Heart left ventricle (tissue), 16 donors: Measurements from ENCODE around the gene LAMC1. TPM values are rescaled to one million over a fixed set of nuclear protein-coding genes. Genes with fewer than 3 reads are reported as not detected.

ENCODE experiments used
- ATAC-seq, 4 donors: fragments of 200-7000 bp; cut with Tn5 transposase; one replicate each; pipeline ENCODE4 v1.9.1; 2020 to 2022; ENCODE audit warnings: moderate library complexity in 4 of 4, mild to moderate bottlenecking in 3 of 4, moderate number of reproducible peaks in 1 of 4
- DNase-seq, 5 donors: peaks; one replicate each; pipeline ENCODE4 v3.0.0-alpha.2; 2020
- H3K27ac ChIP-seq, 12 donors: fragments of 200-600 bp; sonication (generic) in 4 of 12; one replicate each; pipeline versions ENCODE4 v1.5.0 to v1.8.0; 2016 to 2022; ENCODE audit warnings: mild to moderate bottlenecking in 2 of 12
- H3K27me3 ChIP-seq, 9 donors: fragments of 200-600 bp; sonication (generic) in 2 of 9; one replicate each; pipeline versions ENCODE4 v1.5.1 to v1.8.0; 2016 to 2022; ENCODE audit warnings: mild to moderate bottlenecking in 3 of 9
- H3K36me3 ChIP-seq, 9 donors: fragments of 200-600 bp; sonication (generic) in 2 of 9; one replicate each; pipeline versions ENCODE4 v1.5.0 to v1.8.0; 2018 to 2022; ENCODE audit warnings: mild to moderate bottlenecking in 2 of 9
- H3K4me1 ChIP-seq, 12 donors: fragments of 200-600 bp; sonication (generic) in 4 of 12; one replicate each; pipeline versions ENCODE4 v1.5.0 to v1.8.0; 2016 to 2022; ENCODE audit warnings: mild to moderate bottlenecking in 3 of 12
- H3K4me3 ChIP-seq, 12 donors: fragments of 200-600 bp; sonication (generic) in 4 of 12; one replicate each; pipeline versions ENCODE4 v1.5.0 to v1.8.0; 2017 to 2022; ENCODE audit warnings: mild to moderate bottlenecking in 9 of 12, moderate library complexity in 4 of 12
- H3K9me3 ChIP-seq, 12 donors: fragments of 200-600 bp; sonication (generic) in 4 of 12; one replicate each; pipeline versions ENCODE4 v1.5.0 to v1.8.0; 2016 to 2022; ENCODE audit warnings: mild to moderate bottlenecking in 1 of 12
- CTCF ChIP-seq, 12 donors: fragments of 200-600 bp; sonication (generic) in 4 of 12; IDR thresholded peaks; one replicate each; pipeline versions ENCODE4 v1.5.0 to v1.8.0; 2018 to 2022; ENCODE audit warnings: antibody characterized with exemption in 12 of 12, mild to moderate bottlenecking in 5 of 12
- POLR2A ChIP-seq, 2 donors: fragments of 450-650 bp; IDR thresholded peaks; one replicate each; pipeline ENCODE4 v1.6.1; 2017; ENCODE audit warnings: antibody characterized with exemption in 2 of 2, mild to moderate bottlenecking in 2 of 2, moderate library complexity in 2 of 2
- WGBS, 4 donors: extraction: QIAGEN DNeasy Blood & Tissue Kit in 2 of 4; methylation state at CpG; one replicate each; pipeline versions ENCODE4 v1.1.5 to v1.1.7; 2013 to 2018; 5-methylcytosine and 5-hydroxymethylcytosine counted together
- intact Hi-C, 10 donors: fragments of 100-400 bp; cut with DNase I; formaldehyde crosslinking; loops; one replicate each; pipeline versions ENCODE4 v1.11.1 to v1.14.2; 2022
- polyA plus RNA-seq, 2 donors: library from polyadenylated mRNA; stranded (reverse); fragments of 200-250 nt; gene quantifications; one replicate each; pipeline ENCODE4 v1.2.3, GENCODE V29; 2013
- total RNA-seq, 9 donors: library from RNA; depleted of rRNA in 2 of 9; stranded (reverse); fragments of >200 nt in 2 of 9; fragmentation: NEBNext Ultra II Directional in 3 of 9; extraction: Animal tissue kit (Norgen Biotek cat#: 25700) in 3 of 9; gene quantifications; one replicate each; pipeline versions ENCODE4 v1.1.0 to v1.2.4, GENCODE V29; 2016 to 2023
- donor health status: ischemic (EF 13 %, LVEDD 7.1; RV severe dilation, severe dysfunction).
- donor health status: healthy with polysubstance abuse.
- donor health status: DM: no; HTN: yes; CAD: no.
- donor health status: DM: no; HTN: no; CAD: no.
- donor health status: ischemic (EF 25% LVEDD 6.9; RV normal size, moderate dysfunction).
- donor health status: ischemic (EF 25% LVEDD 5.7; RV mildly dilated, moderate dysfunction).
- donor health status: healthy.
- donor health status: DM: yes; HTN: yes; CAD: no.
- donor health status: ischemic (EF 35%, LVEDD 5.7; RV mildly dilated, moderate dysfunction).
- donor health status: nonischemic (EF 11% LVEDD 7.7; RV severe dilation, severe dysfunction).
- donor health status: DM: yes; HTN: yes; CAD: no.
- donor health status: PGD.
- donor health status: ischemic (EF 29% LVEDD 5.4; RV normal size, mild dysfunction).
- donor health status: nonischemic (EF 23%, LVEDD 6.1; RV moderate dilation, normal function).

LAMC1 gene
- total and polyA plus RNA-seq, 11 donors, result 22.9 to 226 (median 119) TPM

GRCh38 chr1:183003203-183003602, 20.0 kb upstream of the LAMC1 start:
- peak in 4 of 5 donors; percentile 31 to 47 (median 34) for DNase-seq
- Histone ChIP-seq H3K27ac (peak overlapping the region in 11 of 12 donors; percentile 27 to 77 (median 60)), H3K4me3 (peak overlapping the region in 1 of 12 donors; percentile 11), H3K9me3 (no peaks in the 10 kb centered on the region), H3K4me1 (peaks cover 0 to 41% (median 13%) of the 10 kb centered on the region in 12 donors), H3K36me3 (no peaks in the 10 kb centered on the region), H3K27me3 (no peaks in the 10 kb centered on the region)
- WGBS, 4 donors, result 38 to 53% (median 42%) methylated on average over 4 of the region's 4 CpGs
- no peak for TF ChIP-seq POLR2A (IDR thresholded peaks at IDR 0.05)
- no peak for TF ChIP-seq CTCF (IDR thresholded peaks at IDR 0.05)
- intact Hi-C loops, result loop anchor here in 1 of 10 donors (5.0 kb wide), 1 partner anchor 41 kb away; no protein-coding TSS in a partner anchor
- ATAC-seq, result peak; percentile 71 to 94 (median 90)

GRCh38 chr1:183004141-183004540, 19.1 kb upstream of the LAMC1 start:
- no peak for DNase-seq
- WGBS, 4 donors, result 91 to 100% (median 96%) methylated on average over 2 of the region's 2 CpGs
- Histone ChIP-seq H3K36me3 (no peaks in the 10 kb centered on the region), H3K4me1 (peaks cover 0 to 41% (median 13%) of the 10 kb centered on the region in 12 donors), H3K9me3 (no peaks in the 10 kb centered on the region), H3K27ac (peak overlapping the region in 6 of 12 donors; percentile 3 to 75 (median 54)), H3K27me3 (no peaks in the 10 kb centered on the region), H3K4me3 (no peak overlapping the region)
- TF ChIP-seq CTCF (IDR thresholded peaks at IDR 0.05) (no peak), POLR2A (IDR thresholded peaks at IDR 0.05) (no peak)
- intact Hi-C loops, result loop anchor here in 1 of 10 donors (5.0 kb wide), 1 partner anchor 42 kb away; no protein-coding TSS in a partner anchor
- no peak for ATAC-seq

- 77 to 84% (median 81%) methylated on average over 4 of the region's 4 CpGs for WGBS, 4 donors
- intact Hi-C loops, result no loop called here
- DNase-seq (no peak), ATAC-seq (no peak)
- peaks cover 0 to 7% (median 0%) of the 10 kb centered on the region in 12 donors for H3K4me1 ChIP-seq
- TF ChIP-seq POLR2A (IDR thresholded peaks at IDR 0.05) (no peak), CTCF (IDR thresholded peaks at IDR 0.05) (no peak)
- H3K4me3 ChIP-seq, result no peak overlapping the region
- no peaks in the 10 kb centered on the region for H3K36me3 ChIP-seq
- H3K27me3 ChIP-seq, result no peaks in the 10 kb centered on the region
- peaks cover 0 to 3% (median 0%) of the 10 kb centered on the region in 12 donors for H3K9me3 ChIP-seq
- H3K27ac ChIP-seq, result no peak overlapping the region
Measured at GRCh38 chr1:183011859-183012258, 11.4 kb upstream of the LAMC1 start.

GRCh38 chr1:183012301-183012994, 10.8 kb upstream of the LAMC1 start:
- Histone ChIP-seq H3K9me3 (peaks cover 0 to 3% (median 0%) of the 10 kb centered on the region in 12 donors), H3K4me3 (no peak overlapping the region), H3K4me1 (peaks cover 0 to 7% (median 0%) of the 10 kb centered on the region in 12 donors), H3K27ac (no peak overlapping the region), H3K27me3 (no peaks in the 10 kb centered on the region), H3K36me3 (no peaks in the 10 kb centered on the region)
- DNase-seq (no peak), ATAC-seq (no peak)
- intact Hi-C loops, result no loop called here
- 80 to 84% (median 81%) methylated on average over 6 of the region's 6 CpGs for WGBS, 4 donors
- TF ChIP-seq POLR2A (IDR thresholded peaks at IDR 0.05) (no peak), CTCF (IDR thresholded peaks at IDR 0.05) (no peak)
